Raji (cell line): ENCODE results near the gene ATAD3A.

Experiments
- POLR2A ChIP-seq: IDR thresholded peaks from 2 replicates; pipeline ENCODE4 v1.6.1; 2011; ENCODE audit warnings: low read depth, low read length, control low read depth; ENCODE audit not compliant: insufficient read depth

The ATAD3A gene

GRCh38 chr1:1536938-1537546 is 25.1 kb downstream of the ATAD3A start:
- no peak for TF ChIP-seq POLR2A

GRCh38 chr1:1537626-1538250 is 25.8 kb downstream of the ATAD3A start:
- TF ChIP-seq POLR2A: no peak

- no peak for TF ChIP-seq POLR2A
Observed at GRCh38 chr1:1538334-1538733, 26.4 kb downstream of the ATAD3A start.

- no peak for TF ChIP-seq POLR2A
Observed at GRCh38 chr1:1538989-1539309, 27.0 kb downstream of the ATAD3A start.

- no peak for TF ChIP-seq POLR2A
Observed at GRCh38 chr1:1539310-1540089, 27.5 kb downstream of the ATAD3A start.

- TF ChIP-seq POLR2A: no peak
Observed at GRCh38 chr1:1540090-1540817, 28.3 kb downstream of the ATAD3A start, which contains the start of gene TMEM240. Gene TMEM240 (minus strand): TSS chr1:1540624. CDS start chr1:1540346, 278 bp downstream.

- no peak for TF ChIP-seq POLR2A
Observed at GRCh38 chr1:1540818-1541628, 29.1 kb downstream of the ATAD3A start.

- no peak for TF ChIP-seq POLR2A
Observed at GRCh38 chr1:1541956-1542765, 30.2 kb downstream of the ATAD3A start.

- no peak for TF ChIP-seq POLR2A
Observed at GRCh38 chr1:1542766-1543705, 31.1 kb downstream of the ATAD3A start.

- no peak for TF ChIP-seq POLR2A
Observed at GRCh38 chr1:1543706-1544099, 31.7 kb downstream of the ATAD3A start.

GRCh38 chr1:1544544-1544943 is 32.6 kb downstream of the ATAD3A start:
- TF ChIP-seq POLR2A: no peak

- TF ChIP-seq POLR2A: no peak
Observed at GRCh38 chr1:1545946-1546737, 34.2 kb downstream of the ATAD3A start.
